ENCODE results near the gene HSD17B12.

Gene HSD17B12

GRCh38 chr11:43812471-43812870 is 131.9 kb downstream of the HSD17B12 start:
- no peak for DNase-seq

- DNase-seq, result no peak
These were observed 137.7 kb downstream of the HSD17B12 start for GRCh38 chr11:43818220-43818619.

- DNase-seq, result no peak
These were observed 139.4 kb downstream of the HSD17B12 start for GRCh38 chr11:43819926-43820325.

GRCh38 chr11:43823316-43823715 is 142.8 kb downstream of the HSD17B12 start:
- DNase-seq, result no peak

- DNase-seq, result no peak
These were observed 143.3 kb downstream of the HSD17B12 start for GRCh38 chr11:43823851-43824250.

GRCh38 chr11:43825217-43825816 is 144.8 kb downstream of the HSD17B12 start:
- no peak for DNase-seq

GRCh38 chr11:43830928-43831440 is 150.4 kb downstream of the HSD17B12 start:
- DNase-seq, result no peak

GRCh38 chr11:43832536-43832935 is 152.0 kb downstream of the HSD17B12 start:
- DNase-seq, result no peak

- no peak for DNase-seq
These were observed 153.1 kb downstream of the HSD17B12 start for GRCh38 chr11:43833657-43834073.

GRCh38 chr11:43834286-43834685 is 153.7 kb downstream of the HSD17B12 start:
- no peak for DNase-seq

GRCh38 chr11:43835104-43835503 is 154.6 kb downstream of the HSD17B12 start:
- no peak for DNase-seq

- no peak for DNase-seq
These were observed 157.3 kb downstream of the HSD17B12 start for GRCh38 chr11:43837879-43838278.

GRCh38 chr11:43842021-43842420 is 161.5 kb downstream of the HSD17B12 start:
- DNase-seq, result no peak

- no peak for DNase-seq
These were observed 165.3 kb downstream of the HSD17B12 start for GRCh38 chr11:43845816-43846215.

- peak in 3 of 4 experiments; percentile 14 to 29 (median 17) for DNase-seq
These were observed 171.6 kb downstream of the HSD17B12 start for GRCh38 chr11:43852057-43852636.

- no peak for DNase-seq
These were observed 173.2 kb downstream of the HSD17B12 start for GRCh38 chr11:43853781-43854180.

- no peak for DNase-seq
These were observed 176.5 kb downstream of the HSD17B12 start for GRCh38 chr11:43856993-43857392.

GRCh38 chr11:43861141-43861540 is 180.6 kb downstream of the HSD17B12 start:
- DNase-seq, result no peak

- DNase-seq, result no peak
These were observed 186.0 kb downstream of the HSD17B12 start for GRCh38 chr11:43866520-43866919.

- no peak for DNase-seq
These were observed 186.4 kb downstream of the HSD17B12 start for GRCh38 chr11:43866969-43867368.

GRCh38 chr11:43868852-43869567 is 188.5 kb downstream of the HSD17B12 start:
- no peak for DNase-seq

GRCh38 chr11:43871051-43871450 is 190.5 kb downstream of the HSD17B12 start:
- DNase-seq, result no peak

- no peak for DNase-seq
These were observed 192.5 kb downstream of the HSD17B12 start for GRCh38 chr11:43872995-43873394.

- no peak for DNase-seq
These were observed 193.5 kb downstream of the HSD17B12 start for GRCh38 chr11:43874078-43874477.

Measured in activated naive CD4-positive, alpha-beta T cell (primary cell).